Measurements from ENCODE around the gene PLA2G1B.

Gene PLA2G1B

DNA sequence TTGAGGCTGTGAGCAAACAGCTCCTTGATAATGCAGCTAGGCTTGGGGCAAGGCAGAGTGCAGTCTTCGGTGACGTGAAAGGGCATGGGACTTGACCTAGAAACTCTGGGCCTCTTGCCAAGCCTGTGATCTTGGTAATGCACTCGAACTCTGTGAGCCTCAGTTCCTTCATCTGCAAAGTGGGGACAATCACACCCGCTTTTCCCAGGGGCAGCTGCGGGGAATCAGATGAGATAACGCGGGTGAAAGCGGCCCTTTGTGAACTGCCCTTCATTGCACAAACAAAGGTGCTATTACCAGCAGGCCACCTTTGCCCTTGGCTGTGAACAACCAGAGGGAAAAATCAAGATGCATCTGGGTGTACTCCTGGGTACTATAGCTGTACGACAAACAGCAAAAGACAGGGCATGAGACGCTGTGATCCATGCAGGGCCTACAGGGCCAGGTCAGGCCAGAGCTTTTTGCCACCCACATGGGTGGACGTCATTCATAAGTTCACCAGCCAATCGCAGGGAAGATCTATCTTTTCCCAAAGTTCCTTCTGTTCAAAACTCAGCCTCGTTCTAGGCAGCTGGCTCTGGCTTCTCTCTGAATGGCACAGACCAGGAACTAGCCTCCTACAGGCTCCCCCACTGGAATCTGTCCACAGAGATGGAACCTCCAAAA is 38.2 kb upstream of the PLA2G1B start:
- no peak for DNase-seq (ENCODE audit: low read depth)
- TF ChIP-seq, protein P1, sequence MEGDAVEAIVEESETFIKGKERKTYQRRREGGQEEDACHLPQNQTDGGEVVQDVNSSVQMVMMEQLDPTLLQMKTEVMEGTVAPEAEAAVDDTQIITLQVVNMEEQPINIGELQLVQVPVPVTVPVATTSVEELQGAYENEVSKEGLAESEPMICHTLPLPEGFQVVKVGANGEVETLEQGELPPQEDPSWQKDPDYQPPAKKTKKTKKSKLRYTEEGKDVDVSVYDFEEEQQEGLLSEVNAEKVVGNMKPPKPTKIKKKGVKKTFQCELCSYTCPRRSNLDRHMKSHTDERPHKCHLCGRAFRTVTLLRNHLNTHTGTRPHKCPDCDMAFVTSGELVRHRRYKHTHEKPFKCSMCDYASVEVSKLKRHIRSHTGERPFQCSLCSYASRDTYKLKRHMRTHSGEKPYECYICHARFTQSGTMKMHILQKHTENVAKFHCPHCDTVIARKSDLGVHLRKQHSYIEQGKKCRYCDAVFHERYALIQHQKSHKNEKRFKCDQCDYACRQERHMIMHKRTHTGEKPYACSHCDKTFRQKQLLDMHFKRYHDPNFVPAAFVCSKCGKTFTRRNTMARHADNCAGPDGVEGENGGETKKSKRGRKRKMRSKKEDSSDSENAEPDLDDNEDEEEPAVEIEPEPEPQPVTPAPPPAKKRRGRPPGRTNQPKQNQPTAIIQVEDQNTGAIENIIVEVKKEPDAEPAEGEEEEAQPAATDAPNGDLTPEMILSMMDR (IDR thresholded peaks at IDR 0.05; ENCODE audit: low read depth, low read length, missing control alignments) = no peak
- H3K4me3 ChIP-seq (ENCODE audit: low read depth, low read length) = no peak overlapping the region

DNA sequence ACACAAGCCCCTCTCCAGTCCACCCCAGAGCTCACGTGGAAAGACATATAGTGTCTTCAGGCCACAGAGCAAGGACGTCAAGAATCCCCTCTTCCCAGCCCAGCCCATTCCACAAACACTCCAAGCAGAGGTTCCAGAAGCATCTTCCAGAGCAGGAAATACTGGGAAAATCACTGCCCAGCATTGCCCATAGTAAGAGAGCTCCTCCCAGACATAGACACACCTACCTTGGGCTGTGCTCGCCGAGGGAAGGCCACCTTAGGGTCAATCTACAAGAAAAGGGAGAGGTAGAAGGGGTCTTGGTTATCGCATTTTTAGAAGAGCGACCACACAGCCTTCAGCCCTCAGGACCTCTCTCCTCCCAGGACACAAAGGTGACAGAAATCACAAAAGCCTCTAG is 36.9 kb upstream of the PLA2G1B start:
- TF ChIP-seq, protein P1 (IDR thresholded peaks at IDR 0.05; ENCODE audit: low read depth, low read length, missing control alignments) = no peak
- DNase-seq (ENCODE audit: low read depth) = no peak

DNA sequence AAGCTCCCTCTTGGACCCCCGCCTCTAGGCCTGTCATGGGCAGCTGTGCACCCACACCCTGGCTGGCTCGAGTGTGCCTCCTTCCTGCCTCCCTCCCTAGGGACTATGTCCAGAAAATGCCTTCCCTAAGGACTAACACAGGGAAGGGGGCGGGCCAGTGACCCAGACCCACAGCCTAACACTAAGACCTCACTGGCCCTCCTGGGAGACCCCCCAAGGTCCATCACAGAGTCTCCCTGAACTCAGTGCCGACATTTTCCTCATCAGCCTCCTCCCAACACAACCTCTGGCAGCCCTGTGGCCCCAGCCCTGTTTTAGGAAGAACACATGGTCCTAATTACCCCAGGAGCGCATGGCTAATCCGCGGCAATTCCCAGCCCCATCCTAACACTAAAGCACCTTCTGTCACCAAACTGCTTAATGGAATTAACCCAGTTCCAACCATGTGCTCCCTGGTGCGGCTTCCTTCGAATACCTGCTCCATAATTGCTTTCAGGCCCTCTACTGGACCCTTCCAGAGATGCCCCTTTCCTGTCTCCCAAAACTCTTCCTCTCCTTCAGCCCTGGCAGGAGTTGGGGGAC is 35.8 kb upstream of the PLA2G1B start:
- TF ChIP-seq, protein P1 (IDR thresholded peaks at IDR 0.05; ENCODE audit: low read depth, low read length, missing control alignments) = no peak
- H3K4me3 ChIP-seq (ENCODE audit: low read depth, low read length) = no peak overlapping the region
- no peak for DNase-seq (ENCODE audit: low read depth)

More for the DNA sequence above, 36.9 kb upstream of the PLA2G1B start:
- no peak overlapping the region for H3K4me3 ChIP-seq (ENCODE audit: low read depth, low read length)

DNA sequence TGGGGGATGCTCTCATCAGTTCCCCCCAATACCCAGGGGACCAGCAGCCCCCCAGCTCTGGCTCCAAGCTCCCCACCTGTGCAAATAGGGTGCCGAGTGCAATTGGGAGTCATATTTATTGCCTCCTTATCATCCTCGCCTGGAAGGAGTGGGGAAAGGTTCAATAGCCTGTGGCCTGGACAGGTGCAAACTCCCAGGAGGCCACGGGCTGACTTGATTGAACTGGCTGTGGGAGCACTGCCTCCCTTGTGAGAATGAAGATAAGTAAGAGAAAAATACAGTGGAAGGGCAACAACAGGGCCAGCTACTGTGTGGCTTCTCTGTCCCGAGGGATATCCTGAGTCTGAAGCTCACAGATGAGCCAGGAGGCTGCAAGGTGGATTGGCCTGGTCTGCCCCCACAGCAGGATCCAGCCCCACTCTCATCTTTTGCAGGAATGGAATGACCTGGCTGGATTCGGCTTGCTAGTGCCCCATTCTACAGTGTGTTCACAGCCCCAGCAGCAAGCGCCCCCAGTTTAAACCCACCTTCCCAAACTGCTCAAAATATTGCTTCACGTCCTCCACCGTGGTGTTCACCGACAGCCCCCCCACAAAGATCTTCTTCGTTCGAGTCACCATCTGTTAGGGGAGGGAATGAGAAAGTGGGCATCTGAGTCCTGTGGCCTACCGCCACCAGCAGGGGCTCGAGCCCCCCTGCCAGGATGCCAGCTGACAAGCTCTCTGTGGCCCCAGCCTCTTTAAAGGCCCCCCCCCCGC is 35.1 kb upstream of the PLA2G1B start:
- DNase-seq (ENCODE audit: low read depth) = no peak
- TF ChIP-seq, protein P1 (IDR thresholded peaks at IDR 0.05; ENCODE audit: low read depth, low read length, missing control alignments) = no peak
- no peak overlapping the region for H3K4me3 ChIP-seq (ENCODE audit: low read depth, low read length)

DNA sequence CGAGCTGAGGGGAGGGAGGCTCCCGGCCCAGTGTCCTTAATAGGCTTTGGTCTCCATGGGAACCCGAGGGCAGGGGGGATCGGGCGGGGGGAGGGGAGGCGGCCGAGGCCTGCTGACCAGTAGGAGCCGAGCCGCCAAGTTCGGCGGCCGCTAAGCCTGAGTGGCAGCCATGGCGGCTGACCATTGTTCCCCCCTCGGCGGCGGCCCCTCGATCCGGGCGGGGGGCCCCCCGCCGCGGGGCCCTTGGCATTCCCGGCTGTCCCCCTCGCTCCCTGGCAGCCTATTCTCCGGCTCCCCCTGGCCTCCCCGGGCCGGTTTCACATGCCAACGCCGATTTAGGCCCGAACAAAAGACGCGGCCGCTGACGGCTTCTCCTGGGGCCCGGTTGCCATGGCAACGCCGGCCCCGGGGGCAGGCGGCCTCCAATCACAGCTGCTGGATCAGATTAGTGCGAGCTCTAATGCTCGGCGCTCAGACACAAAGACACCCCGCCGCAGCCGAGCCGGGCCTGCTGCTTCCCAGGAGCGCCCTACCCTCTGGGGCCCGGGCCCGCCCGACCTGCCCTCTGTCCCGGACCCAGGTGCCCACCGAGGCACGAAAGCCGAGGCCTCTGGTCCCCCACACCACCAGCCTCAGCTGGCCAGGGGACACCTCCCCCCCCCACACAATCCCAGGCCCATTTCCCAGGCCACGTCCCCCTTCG is 34.1 kb upstream of the PLA2G1B start:
- DNase-seq (ENCODE audit: low read depth) = no peak
- H3K4me3 ChIP-seq (ENCODE audit: low read depth, low read length) = no peak overlapping the region
- TF ChIP-seq, protein P1 (IDR thresholded peaks at IDR 0.05; ENCODE audit: low read depth, low read length, missing control alignments) = no peak

DNA sequence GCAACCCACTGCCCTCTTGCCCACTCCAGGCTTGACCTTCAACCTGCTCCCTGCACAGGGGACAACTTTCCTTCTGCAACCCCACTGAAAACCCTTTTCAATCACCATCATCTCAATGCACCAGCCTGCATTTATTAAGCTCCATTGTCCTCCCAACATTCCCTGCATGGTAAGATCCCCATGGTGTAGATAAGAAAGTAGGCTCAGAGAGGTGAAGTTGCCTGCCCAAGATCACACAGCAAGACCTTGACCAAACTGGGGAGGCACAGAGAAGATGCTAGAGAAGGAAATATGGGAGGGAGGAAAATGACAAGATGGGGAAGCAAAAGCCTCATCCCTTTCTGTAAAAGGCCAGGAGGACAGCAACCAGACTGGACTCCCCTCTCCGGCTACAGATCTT is 31.5 kb upstream of the PLA2G1B start:
- TF ChIP-seq, protein P1 (IDR thresholded peaks at IDR 0.05; ENCODE audit: low read depth, low read length, missing control alignments) = no peak
- no peak for DNase-seq (ENCODE audit: low read depth)
- H3K4me3 ChIP-seq (ENCODE audit: low read depth, low read length) = no peak overlapping the region
